Activated effector memory CD4-positive, alpha-beta T cell treated with anti-CD3 and anti-CD28 coated beads, Interleukin-2, amount 50 U/mL, for 16 hours (primary cell): ENCODE results near the gene KIF3B.
"Not testable (repeated sequence)": the region's sequence is repeated elsewhere in the genome, so short reads cannot be mapped to it uniquely, and the experiment has no call there.

Experiments
- DNase-seq: peaks from one replicate; pipeline ENCODE4 v3.0.0-alpha.2; 2020

The KIF3B gene

DNA sequence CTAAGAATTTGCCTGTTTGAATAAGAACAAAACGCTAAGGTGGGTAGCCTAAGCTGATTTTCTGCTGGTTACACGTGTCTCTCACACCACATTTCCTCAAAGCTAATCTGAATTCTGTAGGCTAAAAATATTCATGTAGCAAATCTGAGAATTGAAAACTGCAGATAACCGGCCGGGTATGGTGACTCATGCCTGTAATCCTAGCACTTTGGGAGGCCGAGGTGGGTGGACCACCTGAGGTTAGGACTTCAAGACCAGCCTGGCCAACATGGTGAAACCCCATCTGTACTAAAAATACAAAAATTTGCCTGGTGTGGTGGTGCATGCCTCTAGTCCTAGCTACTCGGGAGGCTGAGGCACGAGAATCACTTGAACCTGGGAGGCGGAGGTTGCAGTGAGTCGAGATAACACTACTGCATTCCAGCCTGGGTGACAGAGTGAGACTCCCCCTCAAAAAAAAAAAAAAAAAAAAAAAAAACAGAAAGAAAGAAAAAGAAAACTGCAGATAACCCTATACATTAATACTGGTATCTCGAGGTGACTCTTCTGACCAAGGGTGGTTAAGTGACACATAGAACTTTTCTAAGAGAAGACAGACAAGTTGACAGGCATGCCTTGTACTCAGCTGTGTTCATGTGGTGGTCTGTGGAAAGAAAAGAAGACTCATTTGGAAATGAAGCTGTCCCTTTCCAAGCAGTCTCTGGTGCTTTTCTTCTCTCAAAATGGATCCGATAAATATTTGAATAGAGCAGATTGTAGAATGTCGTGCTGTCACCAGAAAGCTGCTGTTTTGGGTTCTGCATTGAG is 55.9 kb downstream of the KIF3B start:
- DNase-seq = peak; percentile 74

- peak; percentile 88 for DNase-seq
Measured at GRCh38 chr20:32333988-32334885, 56.8 kb downstream of the KIF3B start.

GRCh38 chr20:32336918-32337347 is 59.5 kb downstream of the KIF3B start:
- DNase-seq = no peak

- DNase-seq = no peak
Measured at GRCh38 chr20:32337937-32338661, 60.6 kb downstream of the KIF3B start.

DNA sequence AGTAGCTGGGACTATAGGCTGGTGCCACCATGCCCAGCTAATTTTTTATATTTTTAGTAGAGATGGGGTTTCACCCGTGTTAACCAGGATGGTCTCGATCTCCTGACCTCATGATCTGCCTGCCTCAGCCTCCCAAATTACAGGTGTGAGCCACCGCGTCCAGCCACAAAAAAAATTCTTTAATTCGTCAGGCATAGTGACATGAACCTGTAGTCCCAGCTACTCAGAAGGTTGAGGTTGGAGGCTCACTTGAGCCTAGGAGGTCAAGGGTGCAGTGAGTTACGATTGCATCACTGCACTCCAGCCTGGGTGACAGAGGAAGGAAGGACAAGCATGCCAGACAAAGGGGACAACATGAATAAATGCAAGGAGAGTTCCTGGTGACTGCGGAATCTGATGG is 61.2 kb downstream of the KIF3B start:
- no peak for DNase-seq

DNA sequence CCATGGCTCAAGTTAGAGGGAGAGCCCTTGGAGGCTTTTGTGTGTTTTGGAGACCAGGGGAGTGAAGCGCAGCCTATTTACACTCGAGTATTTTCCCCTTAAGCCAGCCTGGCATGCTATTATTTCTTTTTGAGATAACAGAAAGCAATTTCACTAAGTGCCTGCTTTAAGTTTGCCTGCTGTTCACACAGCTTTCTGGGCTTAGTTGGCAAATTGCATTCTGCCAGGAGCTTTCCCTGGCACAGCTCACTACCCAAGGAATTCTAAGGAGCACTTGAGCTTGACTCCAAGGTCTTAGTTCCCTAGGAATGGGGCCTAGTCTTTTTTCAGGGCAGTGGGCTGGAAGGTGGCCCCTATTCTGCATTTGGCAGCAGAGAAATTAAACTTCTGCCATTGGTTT is 61.7 kb downstream of the KIF3B start:
- DNase-seq = no peak

DNA sequence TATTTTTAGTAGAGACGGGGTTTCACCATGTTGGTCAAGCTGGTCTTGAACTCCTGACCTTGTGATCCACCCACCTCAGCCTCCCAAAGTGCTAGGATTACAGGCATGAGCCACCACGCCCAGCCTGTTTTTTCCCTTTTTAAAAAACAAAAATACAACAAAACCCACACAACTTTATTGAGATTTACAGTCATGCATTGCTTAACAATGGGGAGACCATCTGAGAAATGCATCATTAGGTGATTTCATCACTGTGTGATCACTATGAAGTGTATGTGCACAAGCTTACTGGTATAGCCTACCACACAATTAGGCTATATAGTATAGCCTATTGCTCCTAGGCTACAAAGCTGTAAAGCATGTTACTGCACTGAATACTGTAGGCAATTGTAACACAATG is 63.6 kb downstream of the KIF3B start:
- not testable (repeated sequence) for DNase-seq

DNA sequence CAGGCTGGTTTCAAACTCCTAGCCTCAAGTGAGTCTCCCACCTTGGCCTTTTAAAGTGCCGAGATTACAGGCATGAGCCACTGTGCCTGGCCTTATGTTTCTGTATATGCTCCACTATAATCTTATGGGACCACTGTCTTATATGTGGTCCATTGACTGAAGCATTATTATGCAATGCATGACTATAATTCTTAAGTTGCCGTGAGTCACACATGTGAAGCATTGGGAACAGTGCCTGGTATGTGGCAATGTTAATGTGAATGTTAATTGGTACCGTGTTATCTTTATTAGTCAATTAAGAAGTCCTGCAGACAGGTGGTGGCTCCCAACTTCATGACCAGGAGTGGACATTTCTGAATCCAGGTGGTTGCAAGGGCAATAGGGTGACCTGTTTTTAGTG is 66.0 kb downstream of the KIF3B start:
- no peak for DNase-seq

DNA sequence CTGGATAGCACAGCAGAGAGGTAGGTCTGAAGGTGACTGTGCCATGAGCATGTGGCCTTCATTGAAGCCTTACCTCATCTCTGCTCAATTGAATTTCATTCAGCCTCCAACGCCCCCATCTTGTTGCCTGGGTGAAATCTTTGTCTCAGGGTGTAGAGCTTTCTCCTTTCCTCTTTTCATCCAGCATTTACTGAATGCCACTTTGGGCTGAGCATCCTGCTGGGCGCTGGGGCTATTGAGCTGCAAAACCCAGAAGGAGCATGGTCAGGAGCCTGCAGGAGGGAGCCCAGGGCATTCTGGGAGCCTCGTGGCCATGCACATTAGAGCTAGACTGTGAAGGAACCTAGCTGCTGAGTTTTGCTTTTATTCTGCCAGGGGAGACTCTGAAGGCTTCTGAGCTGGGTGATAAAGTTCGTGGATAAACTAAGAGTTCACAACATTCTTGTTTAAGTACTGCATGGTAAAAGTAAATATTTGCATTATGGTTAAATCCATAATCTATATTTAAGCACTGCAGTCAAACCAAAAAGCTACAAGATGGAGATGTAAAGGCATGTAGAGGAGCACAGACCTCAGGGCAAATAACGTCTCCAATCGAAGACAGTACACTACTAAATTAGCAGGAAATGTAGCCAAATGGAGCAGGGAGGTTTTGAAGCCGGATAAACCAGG is 67.5 kb downstream of the KIF3B start:
- DNase-seq = no peak

DNA sequence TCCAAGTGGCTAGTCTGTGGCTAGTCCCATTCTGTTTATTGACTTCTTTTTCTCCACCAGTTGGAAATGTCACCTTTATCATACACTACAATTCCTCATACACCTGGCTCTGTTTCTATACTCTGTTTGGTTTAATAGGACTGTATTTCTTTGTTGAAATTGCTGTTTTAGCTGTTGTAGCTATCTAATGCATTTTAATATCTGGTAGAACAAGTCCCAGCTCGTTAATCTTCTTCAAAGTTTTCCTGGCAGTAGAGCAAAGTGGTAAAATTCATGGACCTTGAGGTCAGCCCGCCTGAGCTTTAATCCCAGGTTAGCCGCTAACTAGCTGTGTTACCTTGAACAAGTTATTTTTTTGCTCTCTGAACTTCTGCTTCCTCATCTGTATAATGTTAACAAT is 70.8 kb downstream of the KIF3B start:
- DNase-seq = no peak

GRCh38 chr20:32350421-32350820 is 73.0 kb downstream of the KIF3B start:
- no peak for DNase-seq

- DNase-seq = no peak
Measured at GRCh38 chr20:32352121-32352720, 74.8 kb downstream of the KIF3B start.

GRCh38 chr20:32353848-32354496 is 76.5 kb downstream of the KIF3B start:
- DNase-seq = no peak

- DNase-seq = no peak
Measured at GRCh38 chr20:32354592-32355416, 77.4 kb downstream of the KIF3B start.

GRCh38 chr20:32355417-32355841 is 78.0 kb downstream of the KIF3B start:
- no peak for DNase-seq

DNA sequence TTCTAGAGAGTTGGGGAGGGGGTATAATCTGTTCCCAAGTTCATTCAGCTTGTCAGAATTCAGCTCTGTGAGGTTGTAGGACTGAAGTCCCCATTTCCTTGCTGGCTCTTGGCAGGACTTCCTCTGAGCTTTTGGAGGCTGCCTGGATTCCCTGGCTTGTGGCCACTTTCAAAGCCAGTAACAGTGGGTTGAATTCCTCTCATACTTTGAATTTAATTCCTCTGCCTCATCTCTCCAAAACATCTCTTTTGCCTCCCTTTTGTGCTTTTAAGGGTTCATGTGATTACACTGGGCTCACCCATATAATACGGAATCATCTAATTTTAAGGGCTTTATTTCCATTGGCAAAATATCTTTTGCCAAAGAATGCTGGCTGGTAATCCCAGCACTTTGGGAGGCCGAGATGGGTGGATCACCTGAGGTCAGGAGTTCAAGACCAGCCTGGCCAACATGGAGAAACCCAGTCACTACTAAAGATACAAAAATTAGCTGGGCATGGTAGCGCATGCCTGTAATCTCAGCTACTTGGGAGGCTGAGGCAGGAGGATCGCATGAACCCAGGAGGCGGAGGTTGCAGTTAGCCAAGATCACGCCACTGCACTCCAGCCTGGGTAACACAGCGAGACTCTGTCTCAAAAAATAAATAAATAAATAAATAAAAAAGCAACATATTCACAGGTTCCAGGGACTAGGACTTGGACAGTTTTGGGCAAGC is 78.6 kb downstream of the KIF3B start:
- not testable (repeated sequence) for DNase-seq

DNA sequence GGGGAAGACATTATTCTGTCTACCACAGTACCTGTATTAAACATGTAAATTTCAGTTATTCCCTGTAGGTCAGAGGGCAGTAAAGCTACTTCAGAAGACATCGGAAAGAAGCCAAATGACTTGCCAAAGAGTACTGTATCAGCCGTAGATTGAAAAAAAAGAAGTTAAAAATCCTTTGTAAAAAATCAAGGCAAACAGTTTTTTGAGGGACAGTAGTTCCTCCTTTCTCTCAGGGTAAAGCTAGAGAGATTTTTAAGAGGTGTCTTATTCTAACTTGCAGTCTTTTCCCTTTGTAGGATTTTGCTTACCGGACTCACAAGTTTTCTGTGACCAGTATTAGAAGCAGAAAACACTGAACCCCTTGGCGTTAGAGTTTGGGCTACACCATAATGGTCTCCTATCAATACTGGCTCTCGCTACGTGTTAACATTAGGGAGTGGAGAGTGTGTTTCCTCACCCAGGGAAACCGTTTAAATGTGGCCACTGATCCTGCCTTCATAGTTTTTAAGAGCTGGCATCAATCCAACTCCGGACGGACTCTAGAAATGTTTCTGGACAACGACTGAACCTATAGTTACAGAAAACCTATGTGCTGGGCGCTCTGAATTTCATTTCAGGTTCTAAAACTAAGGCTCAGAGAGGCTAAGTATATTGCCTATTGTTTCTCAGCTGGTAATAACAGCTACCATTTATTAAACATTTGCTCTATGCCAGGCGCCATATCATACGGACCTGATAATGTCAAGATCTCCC is 79.3 kb downstream of the KIF3B start:
- no peak for DNase-seq

DNA sequence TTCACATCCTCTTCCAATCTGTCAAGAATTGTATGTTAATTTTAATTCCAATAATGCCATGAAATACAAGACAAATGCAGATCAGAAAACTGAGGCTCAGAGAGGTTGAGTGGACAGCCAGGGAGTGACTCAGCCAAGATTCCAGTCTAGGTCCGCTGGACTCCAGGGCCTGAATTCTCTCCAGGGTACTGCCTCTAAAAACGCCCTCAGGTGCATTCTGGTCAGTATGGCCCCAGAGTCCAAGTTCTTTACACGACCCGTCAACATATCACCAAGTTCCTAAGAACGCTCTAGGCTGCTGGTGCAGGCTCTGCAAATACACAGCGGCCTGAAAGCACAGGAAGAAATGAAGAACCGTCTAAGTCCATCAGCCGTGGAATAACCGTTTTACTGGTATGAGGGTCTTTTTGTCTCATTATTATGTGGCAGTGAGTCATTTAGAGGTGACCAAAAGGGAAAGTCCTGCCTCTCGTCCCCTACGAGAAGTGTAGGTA is 80.0 kb downstream of the KIF3B start:
- DNase-seq = no peak
